Sigmoid colon (tissue), 7 donors: ENCODE measurements around the gene CMC4. TPM values are rescaled to one million over a fixed set of nuclear protein-coding genes. Genes with fewer than 3 reads are reported as not detected.

ENCODE experiments used
- DNase-seq: peaks from one replicate; pipeline ENCODE4 v3.0.0-alpha.2; 2019
- H3K27ac ChIP-seq, 4 donors: fragments of 200-600 bp; sonication (generic); one replicate each; pipeline ENCODE4 v1.5.1; 2016 to 2019; ENCODE audit warnings: mild to moderate bottlenecking in 1 of 4
- H3K27me3 ChIP-seq, 3 donors: fragments of 200-600 bp; sonication (generic); one replicate each; pipeline ENCODE4 v1.5.1; 2019; ENCODE audit warnings: mild to moderate bottlenecking in 1 of 3
- H3K36me3 ChIP-seq, 4 donors: fragments of 200-600 bp; sonication (generic); one replicate each; pipeline ENCODE4 v1.5.1; 2016 to 2019
- H3K4me1 ChIP-seq, 4 donors: fragments of 200-600 bp; sonication (generic); one replicate each; pipeline ENCODE4 v1.5.1; 2017 to 2019
- H3K4me3 ChIP-seq, 4 donors: fragments of 200-600 bp; sonication (generic); one replicate each; pipeline ENCODE4 v1.5.1; 2017 to 2019; ENCODE audit warnings: mild to moderate bottlenecking in 2 of 4, moderate library complexity in 1 of 4
- H3K9me3 ChIP-seq, 4 donors: fragments of 200-600 bp in 3 of 4; sonication (generic) in 3 of 4; one replicate each; pipeline versions ENCODE4 v1.5.1 to v1.6.1; 2013 to 2019
- CTCF ChIP-seq, 4 experiments: fragments of 450-650 bp in 3 of 4; fragments of 200-600 bp in 1 of 4; IDR thresholded peaks; one replicate each; pipeline ENCODE4 v1.5.1; 2016 to 2019; ENCODE audit warnings: antibody characterized with exemption in 4 of 4, mild to moderate bottlenecking in 3 of 4, moderate library complexity in 2 of 4
- EP300 ChIP-seq, 4 donors: sonication (generic); formaldehyde crosslinking; IDR thresholded peaks; one replicate each; pipeline ENCODE4 v1.6.1; 2017; ENCODE audit warnings: antibody characterized with exemption in 4 of 4
- POLR2A ChIP-seq, 2 donors: fragments of 450-650 bp; IDR thresholded peaks; one replicate each; pipeline ENCODE4 v1.6.1; 2016; ENCODE audit warnings: antibody characterized with exemption in 2 of 2, mild to moderate bottlenecking in 2 of 2, moderate library complexity in 2 of 2
- POLR2AphosphoS5 ChIP-seq, 4 donors: sonication (generic); formaldehyde crosslinking; IDR thresholded peaks; one replicate each; pipeline ENCODE4 v1.6.1; 2017; ENCODE audit warnings: antibody characterized with exemption in 4 of 4
- WGBS, 2 donors: extraction: QIAGEN DNeasy Blood & Tissue Kit; methylation state at CpG; one replicate each; pipeline ENCODE4 v1.1.7; 2013; 5-methylcytosine and 5-hydroxymethylcytosine counted together
- intact Hi-C: fragments of 100-400 bp; cut with DNase I; formaldehyde crosslinking; loops from one replicate; pipeline ENCODE4 v1.15.1; 2023
- polyA plus RNA-seq, 3 donors: library from polyadenylated mRNA; stranded (reverse); fragments of 200-250 nt; gene quantifications; one replicate each; pipeline ENCODE4 v1.2.3, GENCODE V29; 2013
- total RNA-seq, 4 donors: library from RNA; depleted of rRNA; stranded (reverse); fragments of >200 nt; gene quantifications; one replicate each; pipeline ENCODE4 v1.1.0, GENCODE V29; 2016
- donor health status: healthy with polysubstance abuse.
- donor health status: Bipolar disorder and iron deficiency.
- donor health status: healthy.

The CMC4 gene
- total and polyA plus RNA-seq, 7 donors = 10.5 to 37.2 (median 25.7) TPM

DNA sequence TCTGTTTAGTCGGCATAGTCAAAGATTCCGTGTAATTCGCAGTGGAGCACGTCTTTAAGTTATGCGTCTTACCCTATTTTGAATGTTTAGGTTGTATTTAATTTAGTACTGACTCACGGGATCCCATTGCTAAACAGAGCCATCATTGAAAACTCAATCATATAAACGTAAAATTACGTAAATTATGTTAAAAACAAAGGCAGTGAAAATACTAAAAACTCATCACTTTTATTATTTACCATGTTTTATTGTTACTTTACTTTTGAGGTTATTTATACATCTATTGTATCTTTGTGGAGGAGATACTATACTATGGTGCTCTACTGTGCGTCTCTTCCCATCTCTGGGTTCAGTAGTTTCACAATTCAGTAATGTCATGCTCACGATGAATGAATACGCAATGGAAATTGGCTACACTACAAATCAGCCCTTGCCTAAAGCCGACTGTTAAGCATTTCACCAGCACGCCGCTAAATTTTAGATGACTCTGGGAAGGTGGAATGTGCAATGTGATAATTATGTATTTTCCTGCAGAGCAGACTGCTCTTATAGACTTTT, 43.3 kb downstream of the CMC4 start:
- intact Hi-C loops = loop anchor here (2.0 kb wide), 2 partner anchors 29 to 43 kb away; partner anchors contain the start of genes BRCC3, CMC4 and MTCP1
- Histone ChIP-seq H3K4me3 (peak overlapping the region; percentile 46 to 65 (median 62)), H3K36me3 (no peaks in the 10 kb centered on the region), H3K4me1 (peaks cover 0 to 14% (median 9%) of the 10 kb centered on the region in 4 donors), H3K9me3 (no peaks in the 10 kb centered on the region), H3K27ac (peak overlapping the region; percentile 90 to 96 (median 94)), H3K27me3 (no peaks in the 10 kb centered on the region)
- peak; percentile 67 for DNase-seq
- TF ChIP-seq CTCF (IDR thresholded peaks at IDR 0.05) (no peak), POLR2AphosphoS5 (IDR thresholded peaks at IDR 0.05) (peak; percentile 76 to 94 (median 83)), EP300 (IDR thresholded peaks at IDR 0.05) (peak; percentile 7 to 72 (median 60)), POLR2A (IDR thresholded peaks at IDR 0.05) (peak in 1 of 2 donors; percentile 58)
- 1% methylated on average over 14 of the region's 14 CpGs for WGBS, 2 donors

- WGBS, 2 donors = 0 to 1% methylated on average over 82 of the region's 82 CpGs
- TF ChIP-seq POLR2AphosphoS5 (IDR thresholded peaks at IDR 0.05) (peak; percentile 44 to 83 (median 74)), EP300 (IDR thresholded peaks at IDR 0.05) (peak; percentile 35 to 85 (median 74)), CTCF (IDR thresholded peaks at IDR 0.05) (no peak), POLR2A (IDR thresholded peaks at IDR 0.05) (peak; percentile 29 to 36)
- intact Hi-C loops = loop anchor here (2.0 kb wide), 2 partner anchors 30 to 44 kb away; partner anchors contain the start of genes BRCC3, CMC4 and MTCP1
- H3K9me3 ChIP-seq = no peaks in the 10 kb centered on the region
- peak within 1 kb of the TSS; percentile 46 to 65 (median 62) for H3K4me3 ChIP-seq
- peak within 1 kb of the TSS; percentile 90 to 96 (median 94) for H3K27ac ChIP-seq
- no peaks in the 10 kb centered on the region for H3K27me3 ChIP-seq
- DNase-seq = peak; percentile 97
- H3K4me1 ChIP-seq = peaks cover 0 to 14% (median 9%) of the 10 kb centered on the region in 4 donors
- no peaks in the 10 kb centered on the region for H3K36me3 ChIP-seq
These were observed 44.0 kb downstream of the CMC4 start, which contains the start of gene FUNDC2 for GRCh38 chrX:155026727-155027508. Gene FUNDC2 (plus strand): TSS chrX:155026844. CDS start chrX:155026939, 95 bp downstream.

DNA sequence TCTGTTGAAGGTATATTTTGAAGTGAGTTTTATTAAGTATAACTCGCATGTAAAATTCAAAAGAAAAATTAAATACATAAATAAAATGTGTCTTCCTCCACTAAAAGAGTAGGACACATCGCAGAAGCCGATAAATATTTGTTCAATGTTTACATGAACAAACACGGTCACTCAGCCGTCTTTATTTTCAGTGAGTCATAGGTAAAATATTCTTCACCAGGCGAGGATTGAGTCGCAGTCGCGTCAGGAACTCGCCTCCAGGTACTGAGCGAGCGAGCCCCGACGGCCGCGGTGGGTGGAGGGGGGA, 44.6 kb downstream of the CMC4 start:
- peak overlapping the region; percentile 46 to 65 (median 62) for H3K4me3 ChIP-seq

More for the DNA sequence above, 44.6 kb downstream of the CMC4 start:
- H3K9me3 ChIP-seq = no peaks in the 10 kb centered on the region
- intact Hi-C loops = loop anchor here (2.0 kb wide), 2 partner anchors 30 to 44 kb away; partner anchors contain the start of genes BRCC3, CMC4 and MTCP1
- no peaks in the 10 kb centered on the region for H3K27me3 ChIP-seq
- no peak for DNase-seq
- peak overlapping the region; percentile 90 to 96 (median 94) for H3K27ac ChIP-seq
- H3K4me1 ChIP-seq = peaks cover 0 to 14% (median 9%) of the 10 kb centered on the region in 4 donors
- WGBS, 2 donors = 0 to 1% methylated on average over 16 of the region's 16 CpGs
- H3K36me3 ChIP-seq = no peaks in the 10 kb centered on the region
- TF ChIP-seq POLR2AphosphoS5 (IDR thresholded peaks at IDR 0.05) (no peak), CTCF (IDR thresholded peaks at IDR 0.05) (no peak), POLR2A (IDR thresholded peaks at IDR 0.05) (no peak), EP300 (IDR thresholded peaks at IDR 0.05) (no peak)
